ENCODE data around the gene TSPAN5.
"Not testable (repeated sequence)": the region's sequence is repeated elsewhere in the genome, so short reads cannot be mapped to it uniquely, and the experiment has no call there.

TSPAN5 gene

GRCh38 chr4:98658287-98659105 is at the start of gene TSPAN5:
Gene TSPAN5, minus strand, starts transcription at chr4:98658611.
- FAIRE-seq = no peak

GRCh38 chr4:98706935-98707334 is 48.5 kb upstream of the TSPAN5 start:
- no peak for FAIRE-seq

- no peak for FAIRE-seq
These were observed 47.9 kb upstream of the TSPAN5 start for GRCh38 chr4:98706200-98706813.

- not testable (repeated sequence) for FAIRE-seq
These were observed 47.2 kb upstream of the TSPAN5 start for GRCh38 chr4:98705586-98705985.

GRCh38 chr4:98700656-98701055 is 42.2 kb upstream of the TSPAN5 start:
- FAIRE-seq = no peak

- FAIRE-seq = no peak
These were observed 35.7 kb upstream of the TSPAN5 start for GRCh38 chr4:98694076-98694475.

GRCh38 chr4:98692411-98692810 is 34.0 kb upstream of the TSPAN5 start:
- no peak for FAIRE-seq

GRCh38 chr4:98691588-98691987 is 33.2 kb upstream of the TSPAN5 start:
- FAIRE-seq = no peak

- FAIRE-seq = no peak
These were observed 31.2 kb upstream of the TSPAN5 start for GRCh38 chr4:98689507-98690174.

- FAIRE-seq = no peak
These were observed 30.2 kb upstream of the TSPAN5 start for GRCh38 chr4:98688411-98689290.

GRCh38 chr4:98687876-98688275 is 29.5 kb upstream of the TSPAN5 start:
- no peak for FAIRE-seq

- no peak for FAIRE-seq
These were observed 28.4 kb upstream of the TSPAN5 start for GRCh38 chr4:98686847-98687246.

GRCh38 chr4:98686043-98686707 is 27.8 kb upstream of the TSPAN5 start:
- no peak for FAIRE-seq

- FAIRE-seq = no peak
These were observed 27.0 kb upstream of the TSPAN5 start for GRCh38 chr4:98685225-98686042.

- no peak for FAIRE-seq
These were observed 24.3 kb upstream of the TSPAN5 start for GRCh38 chr4:98682719-98683118.

- no peak for FAIRE-seq
These were observed 22.4 kb upstream of the TSPAN5 start for GRCh38 chr4:98680806-98681205.

- FAIRE-seq = no peak
These were observed 21.3 kb upstream of the TSPAN5 start for GRCh38 chr4:98679738-98680137.

GRCh38 chr4:98677799-98678198 is 19.4 kb upstream of the TSPAN5 start:
- no peak for FAIRE-seq

- no peak for FAIRE-seq
These were observed 16.2 kb upstream of the TSPAN5 start for GRCh38 chr4:98674404-98675173.

- FAIRE-seq = no peak
These were observed 15.6 kb upstream of the TSPAN5 start for GRCh38 chr4:98673978-98674377.

GRCh38 chr4:98673288-98673644 is 14.9 kb upstream of the TSPAN5 start:
- no peak for FAIRE-seq
